AG04449 (cell line): ENCODE data around the gene TRIM26.

ENCODE experiments used
- CTCF ChIA-PET: fragments of 350-600 bp; formaldehyde crosslinking; extraction: SDS; loops from one replicate; lab custom pipeline; 2021; ENCODE audit warnings: antibody characterized with exemption; lab: Yijun Ruan, JAX
- POLR2A ChIA-PET: fragments of 400-600, 350-600 bp; formaldehyde crosslinking; extraction: SDS; loops from one replicate; lab custom pipeline; 2020; ENCODE audit warnings: antibody characterized with exemption, inconsistent platforms; lab: Yijun Ruan, JAX
- DNase-seq: peaks from one replicate; pipeline ENCODE4 v3.0.0-alpha.2; 2010; ENCODE audit warnings: low read depth, low spot score
- H3K4me3 ChIP-seq: 2 replicates; pipeline ENCODE4 v1.5.1; 2011; ENCODE audit warnings: low read depth, mild to moderate bottlenecking, control low read depth, low read length
- CTCF ChIP-seq: IDR thresholded peaks from one replicate; pipeline ENCODE4 v1.5.1; 2011; ENCODE audit warnings: mild to moderate bottlenecking, moderate library complexity, low read length, control low read depth, inconsistent platforms; ENCODE audit not compliant: insufficient read depth; ENCODE audit errors: missing control alignments

The TRIM26 gene

GRCh38 chr6:30185846-30186484 is 27.2 kb downstream of the TRIM26 start:
- POLR2A ChIA-PET = no interaction called here
- no peak overlapping the region for H3K4me3 ChIP-seq
- CTCF ChIA-PET = interaction anchor here (0.9 to 1.7 kb wide), 2 partner anchors 11 to 83 kb away, joined by 3 to 5 read pairs; no protein-coding TSS in a partner anchor
- TF ChIP-seq CTCF = no peak
- no peak for DNase-seq

GRCh38 chr6:30184417-30185031 is 28.7 kb downstream of the TRIM26 start:
- no peak for DNase-seq
- TF ChIP-seq CTCF = no peak
- POLR2A ChIA-PET = no interaction called here
- no peak overlapping the region for H3K4me3 ChIP-seq
- CTCF ChIA-PET = no interaction called here

GRCh38 chr6:30180145-30180544 is 33.1 kb downstream of the TRIM26 start:
- TF ChIP-seq CTCF = no peak
- no peak for DNase-seq
- ChIA-PET CTCF (interaction anchor here (1.0 kb wide), 1 partner anchor 28 kb away, joined by 3 read pairs; no protein-coding TSS in a partner anchor), POLR2A (no interaction called here)
- H3K4me3 ChIP-seq = no peak overlapping the region

GRCh38 chr6:30178837-30179236 is 34.4 kb downstream of the TRIM26 start:
- H3K4me3 ChIP-seq = no peak overlapping the region
- ChIA-PET CTCF (no interaction called here), POLR2A (no interaction called here)
- no peak for DNase-seq
- TF ChIP-seq CTCF = no peak

GRCh38 chr6:30175765-30176164 is 37.4 kb downstream of the TRIM26 start:
- no peak for TF ChIP-seq CTCF
- ChIA-PET POLR2A (no interaction called here), CTCF (interaction anchor here (1.0 to 1.1 kb wide), 4 partner anchors 11 to 73 kb away, joined by 3 to 4 read pairs (median 3); no protein-coding TSS in a partner anchor)
- H3K4me3 ChIP-seq = no peak overlapping the region
- no peak for DNase-seq

- TF ChIP-seq CTCF = no peak
- no peak for DNase-seq
- CTCF ChIA-PET = interaction anchor here (1.1 to 2.3 kb wide), 2 partner anchors 42 to 69 kb away, joined by 5 to 11 read pairs; no protein-coding TSS in a partner anchor
- no peak overlapping the region for H3K4me3 ChIP-seq
- POLR2A ChIA-PET = no interaction called here
Measured at GRCh38 chr6:30172681-30173080, 40.5 kb downstream of the TRIM26 start.
